DMS53 (cell line): Measurements from ENCODE around the gene COMMD8.
A peak's percentile ranks its signal among the peaks of the same experiment; 100 is the strongest.
"Not testable (repeated sequence)": the region's sequence is repeated elsewhere in the genome, so short reads cannot be mapped to it uniquely, and the experiment has no call there.

Experiments
- DNase-seq: peaks from one replicate; lab custom pipeline; 2025; lab: John Stamatoyannopoulos, UW

The COMMD8 gene

DNA sequence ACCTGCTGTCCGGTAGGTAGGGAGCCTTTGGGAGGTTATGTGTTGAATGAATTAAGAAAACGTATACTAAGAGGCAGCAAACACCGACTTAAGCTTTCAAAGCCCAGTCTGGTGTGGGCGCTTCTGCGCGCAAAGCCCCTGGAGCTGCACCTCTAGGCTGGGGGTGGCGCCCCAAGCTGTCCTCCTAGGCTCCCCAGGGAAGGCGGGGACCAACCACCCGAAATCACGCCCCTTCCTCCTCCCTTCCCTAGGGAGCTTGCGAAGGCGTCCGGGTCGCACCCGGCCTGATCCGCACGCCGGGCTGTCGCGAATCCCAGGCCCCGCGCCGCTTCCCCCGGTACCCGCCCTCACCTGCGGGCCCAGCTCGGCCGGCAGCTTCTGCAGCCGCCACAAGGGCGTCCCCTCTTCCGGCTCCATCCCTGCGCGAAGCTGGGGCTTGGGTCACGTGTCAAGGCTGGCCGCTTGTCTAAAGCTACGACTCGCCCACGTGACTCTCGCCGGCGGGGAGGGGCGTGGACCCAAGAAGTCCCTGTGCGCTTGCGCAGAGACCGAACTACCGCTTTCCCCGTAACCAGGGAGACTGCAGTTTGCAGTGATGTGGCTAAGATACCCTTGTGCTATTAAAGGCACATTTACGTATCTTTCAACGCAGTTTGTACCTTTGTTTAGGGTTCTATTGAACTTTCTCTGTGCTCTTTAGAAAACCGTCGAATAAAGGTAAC lies at the start of gene COMMD8:
COMMD8 (minus strand) TSS at position 468 of the 722 bp plus-strand sequence; CDS start at position 417, 51 bp downstream.
- DNase-seq: peak; percentile 100

DNA sequence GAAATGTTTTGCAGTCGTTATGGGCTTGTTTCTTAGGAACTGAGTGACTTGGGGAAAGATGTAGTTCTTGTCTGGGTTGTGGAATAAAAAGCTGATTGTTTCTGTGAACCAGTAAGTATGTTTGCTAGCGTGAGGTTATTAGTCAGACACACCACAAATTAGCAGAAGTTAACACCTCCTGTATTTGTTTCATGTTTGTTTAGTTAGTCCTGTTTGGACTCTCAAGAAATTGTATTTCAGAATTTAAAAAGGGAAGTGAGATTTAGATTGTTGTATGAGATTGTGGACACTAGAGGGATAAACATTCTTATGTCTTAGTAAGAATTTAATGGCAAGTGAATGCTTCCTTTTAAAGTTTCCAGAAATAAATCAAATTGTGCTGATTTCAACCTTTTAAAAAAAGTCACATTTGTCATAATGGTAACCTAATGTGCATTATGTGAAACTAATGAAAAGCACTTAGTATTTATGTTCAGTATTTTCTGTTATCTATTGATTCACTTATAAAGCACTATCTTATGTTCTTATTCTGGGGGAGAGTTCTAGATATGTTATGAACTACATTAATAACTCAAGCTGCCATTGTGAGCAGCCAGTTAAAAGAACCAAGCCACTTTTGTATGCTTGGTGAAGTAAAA lies 47.1 kb upstream of the COMMD8 start:
- DNase-seq: no peak

DNA sequence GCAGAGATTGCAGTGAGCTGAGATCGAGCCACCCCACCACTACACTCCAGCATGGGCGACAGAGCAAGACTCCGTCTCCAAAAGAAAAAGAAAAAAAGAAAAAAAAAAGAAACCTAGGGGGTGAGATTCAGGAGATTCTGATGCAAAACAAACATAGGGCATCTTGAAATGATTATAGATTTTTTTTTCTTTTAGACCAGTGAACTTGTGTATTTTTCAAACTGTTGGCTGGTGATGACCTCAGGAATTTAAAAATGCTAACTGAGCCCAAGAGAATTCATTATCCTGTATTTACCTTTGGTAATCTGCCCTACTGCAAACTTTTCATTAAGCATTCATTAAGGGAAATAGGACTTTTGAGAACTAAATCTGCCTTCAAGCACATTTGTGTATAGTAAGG lies 42.2 kb upstream of the COMMD8 start:
- no peak for DNase-seq

GRCh38 chr4:47505147-47505546 lies 41.6 kb upstream of the COMMD8 start:
- no peak for DNase-seq

- no peak for DNase-seq
Observed at GRCh38 chr4:47500776-47501175, 37.3 kb upstream of the COMMD8 start.

DNA sequence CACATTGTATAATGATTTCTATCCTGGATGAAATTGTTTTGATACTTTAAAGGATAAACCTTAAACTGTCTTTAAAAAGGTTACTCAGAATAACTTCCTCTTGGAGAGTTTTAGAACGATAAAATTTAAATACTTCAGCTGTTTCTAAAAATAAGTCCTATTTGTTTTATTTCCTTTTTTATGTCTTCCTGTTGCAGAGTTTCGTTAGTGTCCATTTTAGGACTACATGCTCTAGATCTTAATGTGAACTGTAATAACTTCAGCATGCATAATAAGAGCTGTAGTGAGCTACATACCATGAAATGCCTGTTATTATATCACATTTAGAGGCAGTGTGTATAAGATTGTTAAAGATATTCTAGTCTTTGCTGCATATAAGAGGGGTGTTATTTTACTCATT lies 36.2 kb upstream of the COMMD8 start:
- no peak for DNase-seq

DNA sequence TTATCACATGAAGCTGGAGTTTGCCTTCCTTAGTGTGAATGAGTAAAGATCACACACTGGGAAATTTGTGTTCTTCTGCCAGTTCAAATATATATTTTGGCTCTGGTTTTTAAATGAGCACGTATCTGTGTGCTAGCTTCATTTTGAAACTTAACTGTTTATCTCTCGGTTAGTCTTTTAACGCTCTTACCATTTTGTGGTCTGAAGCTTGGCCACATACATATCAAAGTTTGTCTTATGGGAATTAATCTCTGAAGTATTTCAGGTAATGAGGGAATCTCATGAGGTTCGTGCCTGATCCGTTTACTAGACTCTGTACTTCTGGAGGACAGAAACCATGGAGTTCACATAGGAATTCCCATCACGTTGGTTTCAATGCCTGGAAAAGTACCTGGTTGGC lies 35.4 kb upstream of the COMMD8 start:
- DNase-seq: no peak

GRCh38 chr4:47494124-47494430 lies 30.6 kb upstream of the COMMD8 start:
- no peak for DNase-seq

- DNase-seq: no peak
Observed at GRCh38 chr4:47493238-47494123, 30.0 kb upstream of the COMMD8 start.

- peak; percentile 75 for DNase-seq
Observed at GRCh38 chr4:47490550-47490949, 27.0 kb upstream of the COMMD8 start.

DNA sequence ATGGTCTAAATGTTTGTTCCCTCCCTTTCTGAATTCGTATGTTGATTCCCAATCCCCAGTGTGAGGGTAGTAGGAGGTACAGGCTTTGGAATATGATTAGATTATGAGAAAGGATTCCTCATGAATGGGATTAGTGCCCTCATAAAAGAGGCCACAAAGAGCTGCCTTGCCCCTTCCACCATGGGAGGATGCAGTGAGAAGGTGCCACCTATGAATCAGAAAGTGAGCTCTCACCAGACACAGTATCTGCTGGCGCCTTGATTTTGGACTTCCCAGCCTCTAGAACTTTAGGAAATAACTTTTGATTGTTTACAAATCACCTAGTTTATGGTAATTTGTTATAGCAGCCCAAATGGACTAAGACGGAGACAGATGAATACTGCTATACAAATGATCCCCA lies 25.2 kb upstream of the COMMD8 start:
- DNase-seq: no peak

DNA sequence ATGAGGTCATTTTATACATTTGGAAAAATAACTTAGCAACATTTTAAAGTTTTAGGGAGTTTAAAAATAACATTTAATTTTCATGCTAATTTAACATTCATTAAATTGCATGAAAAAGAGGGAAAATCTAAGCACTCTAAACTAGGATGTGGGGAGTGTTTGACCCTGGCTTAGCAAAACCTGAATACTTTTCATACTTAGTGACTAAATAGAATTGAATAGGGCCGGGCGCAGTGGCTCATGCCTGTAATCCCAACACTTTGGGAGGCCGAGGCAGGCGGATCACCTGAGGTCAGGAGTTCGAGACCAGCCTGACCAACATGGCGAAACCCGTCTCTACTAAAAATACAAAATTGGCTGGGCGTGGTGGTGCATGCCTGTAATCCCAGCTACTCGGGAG lies 23.2 kb upstream of the COMMD8 start:
- DNase-seq: not testable (repeated sequence)

DNA sequence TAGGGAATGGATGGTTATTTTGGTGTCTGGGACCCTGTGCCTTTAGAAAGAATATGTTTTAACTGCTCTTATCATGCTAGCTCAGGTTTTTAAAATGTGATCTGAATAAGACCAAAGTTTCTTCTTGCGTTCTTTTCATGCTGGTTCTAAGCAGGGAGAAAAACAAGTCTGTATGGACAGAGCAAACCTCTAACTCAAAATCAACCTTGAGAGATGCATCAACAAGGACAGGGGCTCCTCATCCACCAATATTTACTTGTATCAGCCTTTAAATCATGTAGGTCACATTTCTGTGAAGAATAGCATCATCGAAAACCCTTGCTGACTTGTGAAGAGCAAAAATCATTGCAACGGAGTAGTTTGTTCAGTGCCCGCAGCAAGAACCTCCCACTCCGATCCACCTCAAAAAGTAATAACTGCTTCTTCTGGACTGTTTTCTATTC lies 22.8 kb upstream of the COMMD8 start:
- no peak for DNase-seq

DNA sequence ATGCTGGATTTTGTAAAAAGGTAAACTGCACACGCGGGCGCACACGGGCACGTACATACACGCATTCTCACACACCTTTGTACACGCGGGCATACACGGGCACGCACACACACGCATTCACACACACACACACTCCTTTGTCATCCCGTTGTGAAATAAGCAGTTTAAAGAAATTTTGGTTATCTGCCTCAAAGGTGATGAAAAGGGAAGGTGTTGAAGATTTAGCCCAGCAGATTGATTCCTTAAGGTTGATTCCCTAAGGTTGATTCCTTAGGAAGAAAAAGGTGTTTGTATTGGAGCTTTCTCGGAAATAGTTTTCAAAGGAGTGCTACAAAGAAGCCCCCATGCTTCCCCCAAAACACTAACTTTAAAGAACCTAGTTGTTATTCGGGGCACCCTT lies 22.3 kb upstream of the COMMD8 start:
- DNase-seq: peak; percentile 54

DNA sequence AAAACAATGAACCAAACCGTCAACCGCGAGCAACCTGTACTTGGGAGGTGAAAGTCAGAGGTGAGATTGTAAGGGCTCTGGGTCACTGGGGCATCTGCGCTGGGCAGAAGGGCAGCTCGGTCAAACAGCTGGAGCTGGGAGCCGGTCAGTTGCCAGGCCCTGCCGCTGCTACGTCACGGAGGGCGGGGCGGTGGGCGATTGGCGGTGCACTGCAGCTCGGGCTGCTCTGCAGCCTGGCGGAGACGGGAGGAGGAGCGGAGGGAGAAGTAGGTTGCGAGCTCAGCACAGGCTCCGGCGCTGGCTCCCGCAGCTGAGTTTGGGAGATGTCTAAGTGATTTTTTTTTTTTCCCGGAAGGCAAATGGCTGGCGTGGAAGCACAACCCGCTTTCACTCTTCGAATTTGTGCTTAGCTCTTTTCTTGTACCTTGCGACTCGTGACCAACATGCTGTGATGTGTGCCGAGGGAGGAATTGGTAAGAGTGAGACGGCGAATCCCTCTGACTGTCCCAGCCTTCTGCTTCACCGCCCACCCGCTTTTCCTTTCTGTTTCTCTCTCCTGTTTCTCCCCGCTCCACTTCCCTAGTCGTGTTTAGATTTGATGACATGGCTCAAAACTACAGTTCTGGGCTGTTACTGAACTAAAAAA lies 21.7 kb upstream of the COMMD8 start, which contains the start of gene ATP10D:
ATP10D (plus strand) TSS at position 229 of the 646 bp plus-strand sequence. CDS start 27,266 bp downstream, outside the sequence.
- peak; percentile 98 for DNase-seq

- no peak for DNase-seq
Observed at GRCh38 chr4:47484168-47484567, 20.7 kb upstream of the COMMD8 start.

GRCh38 chr4:47483745-47484144 lies 20.2 kb upstream of the COMMD8 start:
- DNase-seq: no peak

GRCh38 chr4:47482326-47482725 lies 18.8 kb upstream of the COMMD8 start:
- no peak for DNase-seq

DNA sequence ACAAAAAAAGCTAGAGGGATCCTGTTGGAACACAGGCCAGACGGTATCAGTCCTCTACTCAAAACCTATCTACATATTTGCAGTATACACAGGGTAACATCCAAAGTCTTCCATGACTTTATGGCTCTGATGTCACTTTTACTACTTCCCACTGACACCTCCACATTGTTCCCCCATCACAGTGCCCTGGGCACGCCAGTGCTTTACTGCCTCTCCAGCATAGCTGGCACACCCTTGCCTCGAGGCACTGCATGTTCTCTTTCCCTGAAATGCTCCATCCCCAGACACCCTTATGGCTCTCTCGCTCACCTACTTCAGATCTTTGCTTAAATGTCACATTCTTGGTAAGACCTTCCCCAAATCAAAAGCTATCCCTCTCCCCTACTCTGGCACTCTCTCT lies 15.3 kb upstream of the COMMD8 start:
- DNase-seq: no peak

- no peak for DNase-seq
Observed at GRCh38 chr4:47475411-47475810, 11.9 kb upstream of the COMMD8 start.

GRCh38 chr4:47474799-47475198 lies 11.3 kb upstream of the COMMD8 start:
- peak; percentile 64 for DNase-seq

- DNase-seq: no peak
Observed at GRCh38 chr4:47473141-47473750, 9.7 kb upstream of the COMMD8 start.
